HepG2 (cell line): Measurements from ENCODE around the gene CLRN2. TPM values are rescaled to one million over a fixed set of nuclear protein-coding genes. Genes with fewer than 3 reads are reported as not detected.

Experiments
- ATAC-seq: fragments of 200-7000 bp; cut with Tn5 transposase; 3 replicates; pipeline ENCODE4 v1.9.1; 2020; ENCODE audit warnings: mild to moderate bottlenecking, moderate library complexity
- BruUV-seq: library from RNA; stranded (reverse); fragments of 400-500 nt; replicated peaks from 2 replicates; lab custom pipeline; 2021; lab: Mats Ljungman, UMichigan
- CTCF ChIA-PET: fragments of 300-600 bp; formaldehyde crosslinking; extraction: SDS; loops from one replicate; lab custom pipeline; 2021; ENCODE audit warnings: low total read pairs, inconsistent platforms, low intra/inter-chr PET ratio; lab: Yijun Ruan, JAX
- POLR2A ChIA-PET: fragments of 350-600 bp; sonication (Branson Sonifier 250); formaldehyde crosslinking; loops from one replicate; lab custom pipeline; 2020; ENCODE audit warnings: antibody characterized with exemption, inconsistent platforms; lab: Yijun Ruan, JAX
- DNase-seq: peaks from one replicate; pipeline ENCODE4 v3.0.0-alpha.2; 2015; ENCODE audit warnings: low spot score
- FAIRE-seq: peaks from 3 replicates; lab custom pipeline; 2011; peaks lifted over from hg19 to GRCh38; lab: Jason Lieb, UNC
- H2AFZ ChIP-seq: one replicate; pipeline ENCODE4 v1.6.1; 2011; ENCODE audit warnings: low read length, inconsistent platforms
- H3K27ac ChIP-seq: fragments of 300-600 bp; 3 replicates; pipeline ENCODE4 v1.8.0; 2011; ENCODE audit warnings: mixed run types, mild to moderate bottlenecking, mixed read lengths, low read length, inconsistent platforms; ENCODE audit not compliant: insufficient read depth; ENCODE audit errors: extremely low read length
- H3K27me3 ChIP-seq, 2 experiments: fragments of 200-600 bp in 1 of 2; 2 replicates in 1 of 2; 3 replicates in 1 of 2; pipeline versions ENCODE4 v1.6.0 to v1.8.0; 2011; ENCODE audit warnings: low read length in 2 of 2, mild to moderate bottlenecking in 2 of 2, moderate library complexity in 2 of 2, inconsistent platforms in 1 of 2; ENCODE audit not compliant: insufficient read depth in 2 of 2, control insufficient read depth in 1 of 2
- H3K36me3 ChIP-seq, 2 experiments: fragments of 200-600 bp in 1 of 2; replicated peaks in 1 of 2; 2 replicates in 1 of 2; 3 replicates in 1 of 2; pipeline versions ENCODE4 v1.5.1 to v1.8.0; 2011; ENCODE audit warnings: low read length in 2 of 2, inconsistent platforms in 1 of 2; ENCODE audit not compliant: insufficient read depth in 2 of 2, control insufficient read depth in 1 of 2
- H3K4me1 ChIP-seq: 2 replicates; pipeline ENCODE4 v1.5.1; 2012; ENCODE audit warnings: low read length, inconsistent platforms; ENCODE audit not compliant: insufficient read depth
- H3K4me2 ChIP-seq: 2 replicates; pipeline ENCODE4 v1.6.0; 2011; ENCODE audit warnings: low read depth, low read length, inconsistent platforms
- H3K4me3 ChIP-seq, 3 experiments: fragments of 200-600 bp in 1 of 3; sonication (generic), shearing (Covaris generic) in 1 of 3; replicated peaks in 1 of 3; 2 replicates each; pipeline ENCODE4 v1.5.1; 2011 to 2016; ENCODE audit warnings: low read length in 3 of 3, inconsistent platforms in 2 of 3, low read depth in 2 of 3, mild to moderate bottlenecking in 2 of 3, control low read depth in 1 of 3, mixed read lengths in 1 of 3; ENCODE audit not compliant: insufficient read depth in 1 of 3
- H3K79me2 ChIP-seq: one replicate; pipeline ENCODE4 v1.6.1; 2011; ENCODE audit warnings: low read length, inconsistent platforms; ENCODE audit not compliant: insufficient read depth
- H3K9ac ChIP-seq: 2 replicates; pipeline ENCODE4 v1.6.0; 2011; ENCODE audit warnings: mild to moderate bottlenecking, low read depth, low read length, inconsistent platforms; ENCODE audit not compliant: insufficient read depth
- H3K9me3 ChIP-seq: 2 replicates; pipeline ENCODE4 v1.5.1; 2012; ENCODE audit warnings: mild to moderate bottlenecking, low read length
- H4K20me1 ChIP-seq: 2 replicates; pipeline ENCODE4 v1.6.0; 2011; ENCODE audit warnings: inconsistent platforms, mild to moderate bottlenecking, low read length, moderate library complexity; ENCODE audit not compliant: insufficient read depth
- CAMTA2 ChIP-seq: sonication (generic); formaldehyde crosslinking; IDR thresholded peaks from 2 replicates; pipeline ENCODE4 v1.4.0; 2020; ENCODE audit warnings: mild to moderate bottlenecking, missing genetic modification reagents, borderline replicate concordance
- ELK4 ChIP-seq: sonication (generic); formaldehyde crosslinking; IDR thresholded peaks from 2 replicates; pipeline ENCODE4 v1.9.0; 2021; ENCODE audit warnings: missing genetic modification reagents, borderline replicate concordance
- KLF13 ChIP-seq: sonication (generic); formaldehyde crosslinking; IDR thresholded peaks from 2 replicates; pipeline ENCODE4 v1.4.0; 2020; ENCODE audit warnings: mild to moderate bottlenecking, missing genetic modification reagents
- MAFK ChIP-seq, 2 experiments: IDR thresholded peaks in 1 of 2; conservative IDR thresholded peaks in 1 of 2; 2 replicates each; pipeline ENCODE4 v1.6.1; 2011; ENCODE audit warnings: improper control_type of control experiment in 2 of 2, low read length in 2 of 2
- RFXANK ChIP-seq: IDR thresholded peaks from 2 replicates; pipeline ENCODE4 v1.6.1; 2016
- RNF2 ChIP-seq: fragments of 450-650 bp; conservative IDR thresholded peaks from 2 replicates; pipeline ENCODE4 v1.6.1; 2016; ENCODE audit warnings: low read depth
- SMAD9 ChIP-seq: sonication (generic); formaldehyde crosslinking; IDR thresholded peaks from 2 replicates; pipeline ENCODE4 v1.5.1; 2020; ENCODE audit warnings: mild to moderate bottlenecking, missing genetic modification reagents
- ZNF101 ChIP-seq: sonication (generic); formaldehyde crosslinking; IDR thresholded peaks from 2 replicates; pipeline ENCODE4 v1.4.0; 2020; ENCODE audit warnings: mild to moderate bottlenecking, low read depth, missing genetic modification reagents, borderline replicate concordance
- ZNF124 ChIP-seq: sonication (generic); formaldehyde crosslinking; IDR thresholded peaks from 2 replicates; pipeline ENCODE4 v1.4.0; 2020; ENCODE audit warnings: missing genetic modification reagents
- ZNF225 ChIP-seq: sonication (generic); formaldehyde crosslinking; IDR thresholded peaks from 2 replicates; pipeline ENCODE4 v1.4.0; 2020; ENCODE audit warnings: mild to moderate bottlenecking, missing genetic modification reagents
- ZNF292 ChIP-seq: sonication (generic); formaldehyde crosslinking; IDR thresholded peaks from 2 replicates; pipeline ENCODE4 v1.8.1; 2022; ENCODE audit warnings: mild to moderate bottlenecking, low read depth, missing genetic modification reagents, borderline replicate concordance
- ZNF337 ChIP-seq: sonication (generic); formaldehyde crosslinking; IDR thresholded peaks from 2 replicates; pipeline ENCODE4 v1.5.1; 2020; ENCODE audit warnings: missing genetic modification reagents, low read depth, mild to moderate bottlenecking, borderline replicate concordance
- ZNF34 ChIP-seq: sonication (generic); formaldehyde crosslinking; IDR thresholded peaks from 2 replicates; pipeline ENCODE4 v1.4.0; 2020; ENCODE audit warnings: mild to moderate bottlenecking, missing genetic modification reagents, borderline replicate concordance
- ZNF546 ChIP-seq: sonication (generic); formaldehyde crosslinking; conservative IDR thresholded peaks from 2 replicates; pipeline ENCODE4 v1.8.1; 2023; ENCODE audit warnings: mild to moderate bottlenecking, missing genetic modification reagents
- ZNF629 ChIP-seq: sonication (generic); formaldehyde crosslinking; conservative IDR thresholded peaks from 2 replicates; pipeline ENCODE4 v1.5.0; 2020; ENCODE audit warnings: missing genetic modification reagents
- ZNF740 ChIP-seq: sonication (generic); formaldehyde crosslinking; IDR thresholded peaks from 2 replicates; pipeline ENCODE4 v1.4.0; 2020; ENCODE audit warnings: missing genetic modification reagents
- WGBS: methylation state at CpG from one replicate; pipeline ENCODE4 v1.1.6; 2017; ENCODE audit warnings: low lambda C conversion rate; 5-methylcytosine and 5-hydroxymethylcytosine counted together
- in situ Hi-C: cut with HindIII; loops from 2 replicates; pipeline ENCODE4 v1.10.0; 2017; ENCODE audit warnings: low pct_unique_long_range_greater_than_20kb; ENCODE audit not compliant: extremely low pct_ligation_motif_present
- intact Hi-C: fragments of 100-400 bp; cut with micrococcal nuclease; formaldehyde crosslinking; loops from one replicate; pipeline ENCODE4 v1.10.0; 2022; ENCODE audit not compliant: unreplicated experiment
- polyA plus RNA-seq, 8 experiments: library from polyadenylated mRNA; depleted of rRNA in 3 of 8; stranded (reverse) in 7 of 8; unstranded in 1 of 8; fragments of >200 nt; fragmentation: Illumina TruSeq in 4 of 8; extraction: Trizol in 4 of 8; gene quantifications; 2 replicates each; pipeline versions ENCODE4 v1.2.1 to v1.2.3, GENCODE V29; 2011 to 2016; ENCODE audit warnings: low read depth in 4 of 8, missing spikeins in 1 of 8, mixed read lengths in 1 of 8; ENCODE audit not compliant: insufficient read depth in 1 of 8
- total RNA-seq, 5 experiments: library from RNA; depleted of rRNA; stranded (reverse); fragments of >200 nt; fragmentation: Illumina TruSeq; extraction: Trizol; gene quantifications; 2 replicates each; pipeline ENCODE4 v1.2.3, GENCODE V29; 2016; ENCODE audit warnings: low read depth in 1 of 5

The CLRN2 gene
- total and polyA plus RNA-seq, 2 of the 13 experiments (the other 11 are each of a cell fraction or from before 2014, with no cell fraction given) = not detected

GRCh38 chr4:17492876-17493275, 22.1 kb upstream of the CLRN2 start:
- H3K4me3 ChIP-seq = no peak overlapping the region
- peaks cover 10% of the 10 kb centered on the region; the same call in 1 of the 2 replicates for H4K20me1 ChIP-seq
- intact Hi-C loops (no loop called here), in situ Hi-C loops (no loop called here)
- WGBS = 100% methylated on average over 1 of the region's 2 CpGs
- H3K9ac ChIP-seq = no peak overlapping the region
- BruUV-seq = no TSS peak
- H3K4me1 ChIP-seq = peaks cover 37% of the 10 kb centered on the region
- FAIRE-seq = no peak
- H2AFZ ChIP-seq = no peak overlapping the region
- no peak overlapping the region for H3K4me2 ChIP-seq
- H3K79me2 ChIP-seq = peaks cover 5% of the 10 kb centered on the region
- no peaks in the 10 kb centered on the region for H3K9me3 ChIP-seq
- CTCF ChIA-PET = no interaction called here
- no peaks in the 10 kb centered on the region for H3K27me3 ChIP-seq
- no peak overlapping the region for H3K27ac ChIP-seq
- POLR2A ChIA-PET = no interaction called here
- peaks cover 40 to 77% of the 10 kb centered on the region in 2 experiments for H3K36me3 ChIP-seq
- ATAC-seq = no peak
- no peak for DNase-seq
- TF ChIP-seq ZNF124 (CRISPR knock-in tag) (no peak), ZNF101 (CRISPR knock-in tag) (no peak), CAMTA2 (CRISPR knock-in tag) (no peak), ZNF292 (CRISPR knock-in tag) (no peak), ZNF629 (peak; percentile 82), ZNF34 (no peak), ELK4 (CRISPR knock-in tag) (no peak)

- 96% methylated on average over 4 of the region's 4 CpGs for WGBS
- TF ChIP-seq RNF2 = no peak
- no peak for TF ChIP-seq MAFK (conservative IDR thresholded peaks at IDR 0.05 in 1 of 2, IDR thresholded peaks at IDR 0.05 in 1 of 2; ENCODE audit: low read length in 2 of 2)
- no peak for TF ChIP-seq ZNF225 (CRISPR knock-in tag)
- TF ChIP-seq ZNF740 (CRISPR knock-in tag) = no peak
- no peak for TF ChIP-seq RFXANK (CRISPR knock-in tag)
- TF ChIP-seq ZNF546 = no peak
- no peak for TF ChIP-seq KLF13
- TF ChIP-seq SMAD9 (CRISPR knock-in tag) = no peak
- no peak for TF ChIP-seq ZNF337 (CRISPR knock-in tag)
- H3K27me3 ChIP-seq = no peaks in the 10 kb centered on the region
- H3K36me3 ChIP-seq = peaks cover 39 to 78% of the 10 kb centered on the region in 2 experiments
- POLR2A ChIA-PET = no interaction called here
- intact Hi-C loops = no loop called here
- no peak for ATAC-seq
- peaks cover 44% of the 10 kb centered on the region for H3K4me1 ChIP-seq
- FAIRE-seq = no peak
- H3K79me2 ChIP-seq = peaks cover 8% of the 10 kb centered on the region
- H3K27ac ChIP-seq = no peak overlapping the region
- BruUV-seq = no TSS peak
- no peak for DNase-seq
- H3K4me2 ChIP-seq = no peak overlapping the region
- H2AFZ ChIP-seq = no peak overlapping the region
- H3K9me3 ChIP-seq = no peaks in the 10 kb centered on the region
- no peak overlapping the region for H3K9ac ChIP-seq
- peaks cover 10% of the 10 kb centered on the region; the same call in 1 of the 2 replicates for H4K20me1 ChIP-seq
- no peak overlapping the region for H3K4me3 ChIP-seq
- CTCF ChIA-PET = no interaction called here
- in situ Hi-C loops = no loop called here
Measured at GRCh38 chr4:17493619-17494018, 21.3 kb upstream of the CLRN2 start.
